ENCODE results near the gene NDUFA8. TPM values are rescaled to one million over a fixed set of nuclear protein-coding genes. Genes with fewer than 3 reads are reported as not detected.

NDUFA8 gene
- total and polyA plus RNA-seq, 2 experiments from 2014 or later = 35.5 to 133 TPM

DNA sequence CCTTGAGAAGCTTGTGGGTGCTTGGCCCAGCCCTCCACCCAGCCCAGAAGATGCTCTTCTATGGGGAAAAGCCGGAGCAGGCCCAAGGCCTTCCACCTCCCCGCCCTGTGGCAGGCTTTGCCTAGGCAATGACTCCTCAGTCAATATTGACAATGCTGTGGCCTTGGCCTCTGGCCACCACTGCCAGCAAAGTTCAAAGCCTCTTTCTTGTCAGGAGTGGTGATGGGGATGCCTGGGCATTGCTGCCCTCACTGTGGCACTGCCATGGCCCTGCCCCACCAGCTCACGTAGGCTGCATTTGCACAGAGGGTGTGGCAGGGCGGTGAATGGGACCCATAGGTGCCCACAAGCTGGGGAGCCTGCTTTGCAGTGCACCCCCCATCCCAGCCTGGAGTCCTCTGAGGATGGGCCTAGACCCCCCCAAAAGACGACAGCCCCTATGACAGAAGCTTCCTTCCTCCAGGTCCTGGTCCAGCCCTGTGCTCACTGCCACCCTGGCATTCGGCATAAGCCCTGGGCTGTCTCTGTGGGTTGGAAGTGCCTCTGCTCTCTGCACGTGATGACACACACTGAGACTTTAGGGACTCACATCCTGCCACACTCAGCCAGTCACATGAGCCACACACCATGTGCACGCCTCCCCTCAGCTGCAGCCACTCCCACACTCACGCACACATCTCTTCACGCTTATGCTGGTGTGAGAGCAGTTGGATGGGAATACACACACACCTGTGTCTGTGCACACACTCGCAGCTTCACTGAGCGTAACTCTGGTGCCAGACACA lies 31.2 kb upstream of the NDUFA8 start:
- H3K27ac ChIP-seq = no peak overlapping the region
- no peaks in the 10 kb centered on the region for H4K20me1 ChIP-seq (ENCODE audit: insufficient read depth)
- TF ChIP-seq EZH2phosphoT487 (IDR thresholded peaks at IDR 0.05; ENCODE audit: insufficient read depth, low read depth) (no peak), EZH2 (IDR thresholded peaks at IDR 0.05; ENCODE audit: insufficient read depth, poor library complexity, severe bottlenecking) (no peak)
- H3K9me3 ChIP-seq (ENCODE audit: low read depth) = no peaks in the 10 kb centered on the region
- peaks cover 8% of the 10 kb centered on the region for H3K4me1 ChIP-seq (ENCODE audit: insufficient read depth)
- no peak overlapping the region for H3K4me3 ChIP-seq
- no peaks in the 10 kb centered on the region for H3F3A ChIP-seq (ENCODE audit: insufficient read depth)
- H3K27me3 ChIP-seq (replicated peaks; ENCODE audit: insufficient read depth) = no peaks in the 10 kb centered on the region
- H3K36me3 ChIP-seq (ENCODE audit: low read depth) = no peaks in the 10 kb centered on the region
- in situ Hi-C loops (cut with MboI) = no loop called here
- H3K9ac ChIP-seq = peak overlapping the region; percentile 9; the same call in 1 of the 2 replicates
- no peaks in the 10 kb centered on the region for H3K79me2 ChIP-seq (ENCODE audit: insufficient read depth)
- peak; percentile 78 for DNase-seq
- WGBS, 2 experiments (ENCODE audit: low coverage in 1 of 2, low lambda C conversion rate in 2 of 2, missing lambda C conversion rate in 2 of 2) = 44 to 48% methylated on average over 12 of the region's 12 CpGs
- H2AFZ ChIP-seq = peak overlapping the region; percentile 42; the same call in 1 of the 2 replicates
- H3K4me2 ChIP-seq (ENCODE audit: unreplicated experiment) = no peak overlapping the region
- H3K9me2 ChIP-seq (ENCODE audit: insufficient read depth) = no peaks in the 10 kb centered on the region

DNA sequence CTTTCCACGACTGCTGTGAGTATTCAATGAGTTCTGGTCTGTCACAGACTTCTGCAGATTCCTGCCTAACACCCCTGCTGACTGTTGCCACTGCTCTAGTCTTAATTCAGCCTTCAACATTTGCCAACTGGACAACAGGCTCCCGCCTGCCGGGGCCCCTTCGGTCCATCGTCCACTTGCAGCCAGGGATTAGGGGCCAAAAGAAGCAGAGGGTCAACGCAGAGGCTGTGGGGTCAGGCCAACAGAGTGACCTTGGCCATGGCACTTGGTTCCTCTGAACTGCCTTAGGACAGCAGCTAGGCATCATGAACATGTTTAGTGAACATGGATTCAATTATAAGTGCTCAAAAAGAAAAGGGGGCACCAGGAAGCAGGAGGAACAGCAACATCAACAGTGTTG lies 28.8 kb upstream of the NDUFA8 start:
- H3K27ac ChIP-seq = no peak overlapping the region
- no peaks in the 10 kb centered on the region for H4K20me1 ChIP-seq (ENCODE audit: insufficient read depth)
- no peak overlapping the region for H2AFZ ChIP-seq
- no peak overlapping the region for H3K4me3 ChIP-seq
- WGBS, 2 experiments (ENCODE audit: low coverage in 1 of 2, low lambda C conversion rate in 2 of 2, missing lambda C conversion rate in 2 of 2) = 78% methylated on average over 6 of the region's 6 CpGs
- H3K9me2 ChIP-seq (ENCODE audit: insufficient read depth) = no peaks in the 10 kb centered on the region
- no peaks in the 10 kb centered on the region for H3K9me3 ChIP-seq (ENCODE audit: low read depth)
- H3F3A ChIP-seq (ENCODE audit: insufficient read depth) = no peaks in the 10 kb centered on the region
- in situ Hi-C loops (cut with MboI) = no loop called here
- no peak for DNase-seq
- peaks cover 11% of the 10 kb centered on the region for H3K27me3 ChIP-seq (replicated peaks; ENCODE audit: insufficient read depth)
- no peaks in the 10 kb centered on the region for H3K79me2 ChIP-seq (ENCODE audit: insufficient read depth)
- peaks cover 8% of the 10 kb centered on the region for H3K4me1 ChIP-seq (ENCODE audit: insufficient read depth)
- H3K9ac ChIP-seq = no peak overlapping the region
- H3K36me3 ChIP-seq (ENCODE audit: low read depth) = no peaks in the 10 kb centered on the region
- TF ChIP-seq EZH2 (IDR thresholded peaks at IDR 0.05; ENCODE audit: insufficient read depth, poor library complexity, severe bottlenecking) (no peak), EZH2phosphoT487 (IDR thresholded peaks at IDR 0.05; ENCODE audit: insufficient read depth, low read depth) (no peak)
- H3K4me2 ChIP-seq (ENCODE audit: unreplicated experiment) = no peak overlapping the region

DNA sequence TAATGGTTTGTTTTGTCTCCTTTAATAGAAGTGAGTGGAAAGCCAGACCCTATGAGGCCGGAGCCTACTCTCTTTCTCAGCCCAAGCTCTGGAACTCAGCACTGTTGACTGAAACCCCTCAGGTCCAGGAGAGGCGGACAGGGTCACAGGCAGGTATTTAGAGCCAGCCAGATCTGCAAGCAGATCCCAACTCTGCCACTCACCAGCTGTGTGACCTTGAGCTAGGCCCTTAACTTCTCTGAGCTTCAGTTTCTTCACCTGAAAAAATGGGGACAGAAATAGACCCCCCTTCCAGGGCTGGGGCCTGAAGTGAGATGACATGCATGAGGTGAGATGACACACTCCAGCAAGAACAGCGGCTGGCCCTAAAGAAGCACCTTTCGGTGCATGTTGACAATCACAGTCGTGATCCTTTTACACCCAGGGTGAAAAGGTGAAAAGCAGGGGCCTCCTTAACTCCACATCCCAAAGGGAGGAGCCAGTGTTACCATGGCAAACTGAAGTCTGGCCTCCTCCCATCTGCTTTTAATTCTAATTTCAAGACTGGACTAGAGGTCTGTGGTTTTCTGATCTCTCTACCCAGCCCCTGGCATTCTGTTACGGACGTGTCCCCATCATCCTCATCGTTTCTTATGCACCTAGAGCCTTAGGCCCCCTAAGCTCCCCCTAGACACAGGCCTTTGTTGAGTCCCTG lies 27.3 kb upstream of the NDUFA8 start:
- H4K20me1 ChIP-seq (ENCODE audit: insufficient read depth) = no peaks in the 10 kb centered on the region
- no peak overlapping the region for H3K27ac ChIP-seq
- no peak overlapping the region for H3K9ac ChIP-seq
- no peaks in the 10 kb centered on the region for H3K36me3 ChIP-seq (ENCODE audit: low read depth)
- no peaks in the 10 kb centered on the region for H3K9me2 ChIP-seq (ENCODE audit: insufficient read depth)
- no peak overlapping the region for H3K4me3 ChIP-seq
- no peak overlapping the region for H2AFZ ChIP-seq
- TF ChIP-seq EZH2 (IDR thresholded peaks at IDR 0.05; ENCODE audit: insufficient read depth, poor library complexity, severe bottlenecking) = no peak
- TF ChIP-seq EZH2phosphoT487 (IDR thresholded peaks at IDR 0.05; ENCODE audit: insufficient read depth, low read depth) = no peak
- H3F3A ChIP-seq (ENCODE audit: insufficient read depth) = no peaks in the 10 kb centered on the region
- no peaks in the 10 kb centered on the region for H3K9me3 ChIP-seq (ENCODE audit: low read depth)
- no peak overlapping the region for H3K4me2 ChIP-seq (ENCODE audit: unreplicated experiment)
- in situ Hi-C loops (cut with MboI) = no loop called here
- WGBS, 2 experiments (ENCODE audit: low coverage in 1 of 2, low lambda C conversion rate in 2 of 2, missing lambda C conversion rate in 2 of 2) = 81% methylated on average over 8 of the region's 8 CpGs
- DNase-seq = no peak
- peaks cover 20% of the 10 kb centered on the region for H3K27me3 ChIP-seq (replicated peaks; ENCODE audit: insufficient read depth)
- no peaks in the 10 kb centered on the region for H3K79me2 ChIP-seq (ENCODE audit: insufficient read depth)
- H3K4me1 ChIP-seq (ENCODE audit: insufficient read depth) = peaks cover 8% of the 10 kb centered on the region

DNA sequence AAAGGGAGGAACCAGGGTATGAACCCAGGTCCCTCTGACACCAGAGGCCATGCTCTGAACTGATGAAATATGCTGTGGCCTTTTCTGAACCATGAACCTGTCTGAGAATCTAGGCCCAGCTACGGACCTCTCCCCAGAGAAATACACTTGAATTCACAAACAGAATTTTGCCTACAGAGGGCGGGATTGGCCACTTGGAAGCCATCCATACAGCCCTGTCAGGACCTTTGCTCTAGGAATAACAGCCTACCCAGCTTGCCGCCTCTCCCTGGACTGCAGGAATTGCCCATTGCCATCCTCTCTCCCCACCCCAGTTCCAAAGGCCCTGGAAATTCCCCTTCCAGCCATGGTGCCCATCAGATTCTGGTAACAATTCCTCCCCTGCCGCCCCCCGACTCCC lies 26.7 kb upstream of the NDUFA8 start:
- H3K9me2 ChIP-seq (ENCODE audit: insufficient read depth) = no peaks in the 10 kb centered on the region
- TF ChIP-seq EZH2 (IDR thresholded peaks at IDR 0.05; ENCODE audit: insufficient read depth, poor library complexity, severe bottlenecking) (no peak), EZH2phosphoT487 (IDR thresholded peaks at IDR 0.05; ENCODE audit: insufficient read depth, low read depth) (no peak)
- H4K20me1 ChIP-seq (ENCODE audit: insufficient read depth) = no peaks in the 10 kb centered on the region
- H3K27ac ChIP-seq = no peak overlapping the region
- 88 to 89% methylated on average over 5 of the region's 5 CpGs for WGBS, 2 experiments (ENCODE audit: low coverage in 1 of 2, low lambda C conversion rate in 2 of 2, missing lambda C conversion rate in 2 of 2)
- no peaks in the 10 kb centered on the region for H3F3A ChIP-seq (ENCODE audit: insufficient read depth)
- no peak overlapping the region for H3K4me3 ChIP-seq
- no peaks in the 10 kb centered on the region for H3K79me2 ChIP-seq (ENCODE audit: insufficient read depth)
- H3K36me3 ChIP-seq (ENCODE audit: low read depth) = no peaks in the 10 kb centered on the region
- peaks cover 8% of the 10 kb centered on the region for H3K4me1 ChIP-seq (ENCODE audit: insufficient read depth)
- H3K4me2 ChIP-seq (ENCODE audit: unreplicated experiment) = no peak overlapping the region
- peaks cover 20% of the 10 kb centered on the region for H3K27me3 ChIP-seq (replicated peaks; ENCODE audit: insufficient read depth)
- H3K9me3 ChIP-seq (ENCODE audit: low read depth) = no peaks in the 10 kb centered on the region
- H2AFZ ChIP-seq = no peak overlapping the region
- DNase-seq = no peak
- no peak overlapping the region for H3K9ac ChIP-seq
- in situ Hi-C loops (cut with MboI) = no loop called here

Measured in GM23248 (cell line).